H1 (cell line): ENCODE data around the gene RASGRF1. TPM values are rescaled to one million over a fixed set of nuclear protein-coding genes. Genes with fewer than 3 reads are reported as not detected.

Experiments
- CTCF ChIA-PET: fragments of 300-600 bp; sonication (Branson Sonifier 250); formaldehyde crosslinking; loops from one replicate; lab custom pipeline; 2021; ENCODE audit not compliant: partially characterized antibody; lab: Charles Lee
- POLR2A ChIA-PET: fragments of 300-600 bp; sonication (Branson Sonifier 250); formaldehyde crosslinking; loops from one replicate; lab custom pipeline; 2021; ENCODE audit warnings: inconsistent platforms; ENCODE audit not compliant: partially characterized antibody; lab: Charles Lee
- DNase-seq, 2 experiments: peaks; one replicate each; pipeline versions ENCODE4 v3.0.0 to v3.0.0-alpha.2; 2010 to 2022; ENCODE audit warnings: low spot score in 2 of 2, low read depth in 1 of 2, mixed read lengths in 1 of 2
- FAIRE-seq: peaks from 2 replicates; lab custom pipeline; 2011; peaks lifted over from hg19 to GRCh38; lab: Jason Lieb, UNC
- H2AFZ ChIP-seq: 2 replicates; pipeline ENCODE4 v1.8.1; 2012; ENCODE audit warnings: low read length, inconsistent platforms
- H2AK5ac ChIP-seq: 2 replicates; pipeline ENCODE4 v1.6.1; 2013; ENCODE audit warnings: low read depth, low read length
- H2BK120ac ChIP-seq: replicated peaks from 2 replicates; pipeline ENCODE3; 2013; ENCODE audit warnings: low read depth, low read length, inconsistent platforms
- H2BK12ac ChIP-seq: 2 replicates; pipeline ENCODE4 v1.6.1; 2013; ENCODE audit warnings: low read depth, low read length
- H2BK15ac ChIP-seq: 2 replicates; pipeline ENCODE4 v1.6.1; 2013; ENCODE audit warnings: low read length
- H2BK20ac ChIP-seq: 2 replicates; pipeline ENCODE4 v1.6.1; 2013; ENCODE audit warnings: low read length
- H2BK5ac ChIP-seq: 2 replicates; pipeline ENCODE4 v1.6.1; 2013; ENCODE audit warnings: low read depth, low read length
- H3K14ac ChIP-seq: 2 replicates; pipeline ENCODE4 v1.6.1; 2013; ENCODE audit warnings: inconsistent platforms; ENCODE audit not compliant: insufficient read length
- H3K18ac ChIP-seq: 2 replicates; pipeline ENCODE4 v1.6.1; 2013; ENCODE audit warnings: low read length; ENCODE audit errors: extremely low read depth
- H3K23ac ChIP-seq: 2 replicates; pipeline ENCODE4 v1.6.1; 2013; ENCODE audit warnings: inconsistent platforms; ENCODE audit not compliant: insufficient read length
- H3K23me2 ChIP-seq: 2 replicates; pipeline ENCODE4 v1.6.1; 2013; ENCODE audit warnings: low read depth, low read length
- H3K27ac ChIP-seq: 2 replicates; pipeline ENCODE4 v1.6.1; 2011; ENCODE audit warnings: low read depth, low read length, inconsistent platforms
- H3K27me3 ChIP-seq, 4 experiments: replicated peaks in 1 of 4; 1 replicate in 1 of 4; 2 replicates in 3 of 4; pipeline versions ENCODE4 v1.6.1 to v1.8.1; 2011 to 2013; ENCODE audit warnings: low read length in 3 of 4, mild to moderate bottlenecking in 3 of 4, inconsistent platforms in 2 of 4, mixed read lengths in 2 of 4, moderate library complexity in 1 of 4; ENCODE audit not compliant: control insufficient read depth in 3 of 4, insufficient read depth in 3 of 4; ENCODE audit errors: extremely low read depth in 1 of 4
- H3K36me3 ChIP-seq, 4 experiments: 2 replicates each; pipeline versions ENCODE4 v1.6.1 to v1.8.1; 2011 to 2013; ENCODE audit warnings: mild to moderate bottlenecking in 4 of 4, low read length in 3 of 4, moderate library complexity in 2 of 4, control low read depth in 1 of 4, inconsistent platforms in 1 of 4; ENCODE audit not compliant: insufficient read depth in 4 of 4, control insufficient read depth in 2 of 4
- H3K4ac ChIP-seq: replicated peaks from 2 replicates; pipeline ENCODE3; 2013; ENCODE audit warnings: low read length, low read depth, mixed read lengths, inconsistent platforms; ENCODE audit not compliant: insufficient read length
- H3K4me1 ChIP-seq, 4 experiments: replicated peaks in 1 of 4; 1 replicate in 1 of 4; 2 replicates in 3 of 4; pipeline versions ENCODE4 v1.6.1 to v1.8.1; 2011 to 2013; ENCODE audit warnings: low read length in 3 of 4, inconsistent platforms in 2 of 4, mixed read lengths in 1 of 4; ENCODE audit not compliant: insufficient read depth in 4 of 4, control insufficient read depth in 3 of 4
- H3K4me2 ChIP-seq, 2 experiments: 2 replicates each; pipeline versions ENCODE4 v1.6.1 to v1.8.1; 2011 to 2013; ENCODE audit warnings: low read depth in 2 of 2, low read length in 2 of 2, control low read depth in 1 of 2, inconsistent platforms in 1 of 2, mild to moderate bottlenecking in 1 of 2; ENCODE audit not compliant: insufficient read depth in 1 of 2
- H3K4me3 ChIP-seq, 4 experiments: fragments of 200-600, 300-600 bp in 1 of 4; sonication (generic), shearing (Covaris generic), sonication (Bioruptor Twin) in 1 of 4; 2 replicates each; pipeline versions ENCODE4 v1.5.1 to v1.8.1; 2011 to 2016; ENCODE audit warnings: low read length in 4 of 4, low read depth in 3 of 4, control low read depth in 2 of 4, inconsistent platforms in 2 of 4, mild to moderate bottlenecking in 2 of 4, mixed read lengths in 1 of 4, moderate library complexity in 1 of 4; ENCODE audit not compliant: insufficient read depth in 2 of 4; ENCODE audit errors: extremely low read depth in 1 of 4
- H3K56ac ChIP-seq: replicated peaks from 2 replicates; pipeline ENCODE3; 2013; ENCODE audit warnings: low read depth, mild to moderate bottlenecking, mixed read lengths, low read length, inconsistent platforms; ENCODE audit not compliant: insufficient read length
- H3K79me1 ChIP-seq: 2 replicates; pipeline ENCODE4 v1.6.1; 2013; ENCODE audit warnings: low read depth, low read length, control low read depth
- H3K79me2 ChIP-seq, 2 experiments: 2 replicates each; pipeline versions ENCODE4 v1.6.1 to v1.8.1; 2012 to 2013; ENCODE audit warnings: low read length in 2 of 2, mild to moderate bottlenecking in 2 of 2, inconsistent platforms in 1 of 2; ENCODE audit not compliant: insufficient read depth in 2 of 2, control insufficient read depth in 1 of 2
- H3K9ac ChIP-seq, 4 experiments: replicated peaks in 1 of 4; 1 replicate in 1 of 4; 2 replicates in 3 of 4; pipeline versions ENCODE4 v1.6.1 to v1.8.1; 2011 to 2013; ENCODE audit warnings: low read depth in 3 of 4, low read length in 3 of 4, control low read depth in 2 of 4, mild to moderate bottlenecking in 2 of 4, moderate library complexity in 2 of 4, inconsistent platforms in 1 of 4; ENCODE audit errors: extremely low read depth in 1 of 4
- H3K9me3 ChIP-seq, 2 experiments: 2 replicates each; pipeline versions ENCODE4 v1.6.1 to v1.8.1; 2012 to 2013; ENCODE audit warnings: mild to moderate bottlenecking in 2 of 2, moderate library complexity in 2 of 2, control low read depth in 1 of 2, inconsistent platforms in 1 of 2, low read depth in 1 of 2, low read length in 1 of 2, mixed read lengths in 1 of 2; ENCODE audit not compliant: insufficient read depth in 2 of 2
- H4K20me1 ChIP-seq, 2 experiments: replicated peaks in 1 of 2; 2 replicates each; pipeline versions ENCODE3 to v1.8.1; 2011 to 2013; ENCODE audit warnings: inconsistent platforms in 2 of 2, low read length in 2 of 2, mild to moderate bottlenecking in 1 of 2; ENCODE audit not compliant: insufficient read depth in 2 of 2, control insufficient read depth in 1 of 2
- H4K5ac ChIP-seq: 2 replicates; pipeline ENCODE4 v1.6.1; 2013; ENCODE audit warnings: low read length, low read depth, mixed read lengths, inconsistent platforms; ENCODE audit not compliant: insufficient read length
- H4K8ac ChIP-seq: 2 replicates; pipeline ENCODE4 v1.8.0; 2013; ENCODE audit warnings: mild to moderate bottlenecking, moderate library complexity, low read length, inconsistent platforms; ENCODE audit not compliant: insufficient read depth; ENCODE audit errors: extremely low read depth
- H4K91ac ChIP-seq: replicated peaks from 2 replicates; pipeline ENCODE3; 2013; ENCODE audit warnings: low read length, mixed read lengths, inconsistent platforms; ENCODE audit not compliant: insufficient read length
- ASH2L ChIP-seq: fragments of 200-600, 300-600 bp; sonication (generic); IDR thresholded peaks from one replicate; pipeline ENCODE4 v1.7.1; 2017; ENCODE audit warnings: low read length
- TAF1 ChIP-seq: IDR thresholded peaks from 2 replicates; pipeline ENCODE4 v1.6.1; 2011; ENCODE audit warnings: mild to moderate bottlenecking, low read depth, low read length
- TCF12 ChIP-seq: IDR thresholded peaks from 2 replicates; pipeline ENCODE4 v1.6.1; 2011; ENCODE audit warnings: low read depth, mild to moderate bottlenecking, low read length
- WGBS, 2 experiments: shearing (Covaris generic) in 1 of 2; methylation state at CpG; one replicate each; pipeline versions ENCODE4 v1.1.6 to v1.1.7; 2013 to 2015; ENCODE audit warnings: low lambda C conversion rate in 2 of 2, mixed read lengths in 2 of 2, inconsistent platforms in 1 of 2, low coverage in 1 of 2, missing lambda C conversion rate in 1 of 2; ENCODE audit not compliant: insufficient replicate concordance in 2 of 2, insufficient coverage in 1 of 2, insufficient read length in 1 of 2; ENCODE audit errors: extremely low coverage in 1 of 2, missing lambda C conversion rate in 1 of 2; 5-methylcytosine and 5-hydroxymethylcytosine counted together
- polyA plus RNA-seq, 7 experiments: library from polyadenylated mRNA; depleted of rRNA in 3 of 7; stranded (reverse) in 5 of 7; unstranded in 2 of 7; fragments of >200 nt in 5 of 7; fragments of 200-250 nt in 2 of 7; gene quantifications; 1 replicate in 5 of 7; 2 replicates in 1 of 7; 4 replicates in 1 of 7; pipeline versions ENCODE4 v1.2.1 to v1.2.3, GENCODE V29; 2011 to 2013; ENCODE audit warnings: missing spikeins in 2 of 7, mixed read lengths in 2 of 7
- total RNA-seq: library from RNA; stranded (reverse); fragmentation: NEBNext Ultra II Directional; extraction: Animal tissue kit (Norgen Biotek cat#: 25700); gene quantifications from 2 replicates; pipeline ENCODE4 v1.2.1, GENCODE V29; 2021

Gene RASGRF1
- total and polyA plus RNA-seq, 2 of the 8 experiments (the other 6 are each of a cell fraction or from before 2014, with no cell fraction given), result 0.42 to 0.67 TPM

GRCh38 chr15:79129235-79129634, 38.7 kb upstream of the RASGRF1 start:
- Histone ChIP-seq H3K23ac (no peak overlapping the region), H3K79me1 (no peaks in the 10 kb centered on the region), H3K9me3 (0 out of 4 replicates have a peak, but pooled peaks cover 5 to 6% of the 10 kb centered on the region in 2 experiments), H2AFZ (no peak overlapping the region), H4K8ac (no peak overlapping the region), H3K4me3 (no peak overlapping the region), H3K27ac (no peak overlapping the region), H2BK15ac (no peak overlapping the region), H3K27me3 (no peaks in the 10 kb centered on the region), H3K18ac (no peak overlapping the region), H2BK12ac (no peak overlapping the region), H2BK120ac (no peak overlapping the region), H3K4me2 (no peak overlapping the region), H2BK5ac (no peak overlapping the region), H3K79me2 (no peaks in the 10 kb centered on the region), H3K4me1 (no peaks in the 10 kb centered on the region), H4K20me1 (no peaks in the 10 kb centered on the region), H3K14ac (no peak overlapping the region), H4K91ac (no peak overlapping the region), H4K5ac (no peak overlapping the region), H2AK5ac (no peak overlapping the region), H3K9ac (no peak overlapping the region), H3K23me2 (no peaks in the 10 kb centered on the region; the same call in 1 of the 2 replicates), H2BK20ac (no peak overlapping the region), H3K4ac (no peak overlapping the region), H3K36me3 (no peaks in the 10 kb centered on the region), H3K56ac (no peak overlapping the region)
- WGBS, 2 experiments, result 100% methylated on average over 3 of the region's 3 CpGs; no CpG with 5 or more reads in 1 of the 2 experiments
- TF ChIP-seq TAF1 (no peak), TCF12 (no peak), ASH2L (no peak)
- DNase-seq (no peak), FAIRE-seq (no peak)
- POLR2A ChIA-PET, result no interaction called here
- CTCF ChIA-PET, result interaction anchor here (0.9 to 6.4 kb wide), 14 partner anchors 10 to 56 kb away, joined by 3 to 36 read pairs (median 9); no protein-coding TSS in a partner anchor
